GM12864 (cell line): Measurements from ENCODE around the gene LDLRAD4.

Source experiments
- DNase-seq: peaks from one replicate; pipeline ENCODE4 v3.0.0-alpha.2; 2011; ENCODE audit warnings: low read depth
- H3K4me3 ChIP-seq: 2 replicates; pipeline ENCODE4 v1.5.1; 2011; ENCODE audit warnings: mild to moderate bottlenecking, low read depth, low read length, control low read depth
- TF ChIP-seq, protein P1 (sequence below): IDR thresholded peaks from 2 replicates; pipeline ENCODE4 v1.5.1; 2011; ENCODE audit warnings: low read depth, mild to moderate bottlenecking, moderate library complexity, low read length, control low read depth, inconsistent platforms; ENCODE audit errors: missing control alignments

Gene LDLRAD4

GRCh38 chr18:13313006-13313686, 94.6 kb downstream of the LDLRAD4 start:
- TF ChIP-seq, protein P1, sequence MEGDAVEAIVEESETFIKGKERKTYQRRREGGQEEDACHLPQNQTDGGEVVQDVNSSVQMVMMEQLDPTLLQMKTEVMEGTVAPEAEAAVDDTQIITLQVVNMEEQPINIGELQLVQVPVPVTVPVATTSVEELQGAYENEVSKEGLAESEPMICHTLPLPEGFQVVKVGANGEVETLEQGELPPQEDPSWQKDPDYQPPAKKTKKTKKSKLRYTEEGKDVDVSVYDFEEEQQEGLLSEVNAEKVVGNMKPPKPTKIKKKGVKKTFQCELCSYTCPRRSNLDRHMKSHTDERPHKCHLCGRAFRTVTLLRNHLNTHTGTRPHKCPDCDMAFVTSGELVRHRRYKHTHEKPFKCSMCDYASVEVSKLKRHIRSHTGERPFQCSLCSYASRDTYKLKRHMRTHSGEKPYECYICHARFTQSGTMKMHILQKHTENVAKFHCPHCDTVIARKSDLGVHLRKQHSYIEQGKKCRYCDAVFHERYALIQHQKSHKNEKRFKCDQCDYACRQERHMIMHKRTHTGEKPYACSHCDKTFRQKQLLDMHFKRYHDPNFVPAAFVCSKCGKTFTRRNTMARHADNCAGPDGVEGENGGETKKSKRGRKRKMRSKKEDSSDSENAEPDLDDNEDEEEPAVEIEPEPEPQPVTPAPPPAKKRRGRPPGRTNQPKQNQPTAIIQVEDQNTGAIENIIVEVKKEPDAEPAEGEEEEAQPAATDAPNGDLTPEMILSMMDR, result no peak
- no peak overlapping the region for H3K4me3 ChIP-seq
- no peak for DNase-seq

GRCh38 chr18:13315000-13315399, 96.4 kb downstream of the LDLRAD4 start:
- no peak overlapping the region for H3K4me3 ChIP-seq
- no peak for DNase-seq
- TF ChIP-seq, protein P1, result no peak

DNA sequence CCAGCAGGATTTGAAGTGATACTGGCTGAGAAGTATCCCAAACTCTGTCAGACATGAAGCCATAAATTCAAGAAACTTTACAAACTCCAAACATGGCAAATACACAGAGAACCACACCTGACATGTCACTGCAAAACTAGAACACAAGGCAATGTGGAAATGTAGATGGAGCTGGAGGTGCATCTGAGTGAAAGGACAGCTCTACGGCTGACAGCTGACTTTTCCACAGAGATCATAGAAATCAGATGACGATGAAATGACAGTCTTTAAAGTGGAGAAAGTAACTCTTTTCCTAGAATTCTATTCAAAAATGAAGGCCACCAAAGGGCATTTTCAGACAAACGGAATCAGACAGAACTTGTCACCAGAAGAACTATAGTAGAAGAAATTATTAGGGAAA, 97.5 kb downstream of the LDLRAD4 start:
- TF ChIP-seq, protein P1, result no peak
- H3K4me3 ChIP-seq, result no peak overlapping the region
- DNase-seq, result no peak

DNA sequence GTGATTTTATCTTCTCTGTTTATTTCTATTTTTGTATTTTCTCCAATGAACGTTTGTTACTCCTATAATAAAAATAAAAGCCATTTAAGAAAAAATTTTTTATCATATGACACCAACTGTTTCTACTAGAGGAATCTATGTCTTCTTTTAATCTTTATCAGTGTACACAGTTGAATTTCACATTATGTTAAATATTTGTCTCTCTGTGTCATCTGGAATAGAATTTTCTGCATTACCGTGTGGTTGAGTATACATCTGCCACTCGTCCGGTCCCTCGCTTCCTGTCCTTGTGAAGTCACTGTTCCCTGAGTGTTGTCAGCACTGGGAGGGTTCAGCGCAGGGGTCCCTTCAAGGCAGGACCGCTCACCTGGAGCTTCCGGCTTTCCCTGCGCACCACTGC, 99.2 kb downstream of the LDLRAD4 start:
- no peak for DNase-seq
- H3K4me3 ChIP-seq, result no peak overlapping the region
- TF ChIP-seq, protein P1, result no peak

GRCh38 chr18:13318731-13319501, 100.4 kb downstream of the LDLRAD4 start:
- no peak for DNase-seq
- TF ChIP-seq, protein P1, result no peak
- no peak overlapping the region for H3K4me3 ChIP-seq

DNA sequence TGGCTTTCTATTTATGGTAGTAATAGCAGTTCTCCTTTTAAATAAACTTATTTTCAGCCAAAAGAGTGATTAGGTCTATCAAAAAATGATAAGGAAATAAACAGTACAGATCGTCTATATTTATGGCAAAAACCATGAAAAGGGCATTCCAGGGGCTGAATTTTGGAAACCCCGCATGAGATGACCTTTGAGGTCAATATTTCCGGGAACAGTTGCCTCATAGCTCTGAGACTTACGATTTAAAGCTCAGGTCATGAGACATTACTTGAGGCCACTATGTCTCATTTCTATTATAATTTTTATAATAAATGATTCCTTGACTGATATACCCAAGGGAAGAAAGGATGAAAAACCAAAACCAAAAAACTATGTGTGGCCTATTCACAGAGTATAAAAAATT, 101.1 kb downstream of the LDLRAD4 start:
- no peak for DNase-seq
- TF ChIP-seq, protein P1, result no peak
- no peak overlapping the region for H3K4me3 ChIP-seq
